Measurements from ENCODE around the gene SDSL. TPM values are rescaled to one million over a fixed set of nuclear protein-coding genes. Genes with fewer than 3 reads are reported as not detected.

SDSL gene
- total RNA-seq, 1 donor from 2014 or later: 10.7 TPM

GRCh38 chr12:113408756-113409298, 13.4 kb upstream of the SDSL start:
- intact Hi-C loops (cut with DNase I): no loop called here
- H3K36me3 ChIP-seq: no peaks in the 10 kb centered on the region
- H3K27me3 ChIP-seq: peaks cover 5% of the 10 kb centered on the region
- no peak overlapping the region for H3K4me3 ChIP-seq
- DNase-seq (no peak), ATAC-seq (no peak)
- H3K9me3 ChIP-seq: no peaks in the 10 kb centered on the region
- peaks cover 9% of the 10 kb centered on the region for H3K4me1 ChIP-seq
- no peak for TF ChIP-seq CTCF (IDR thresholded peaks at IDR 0.05)
- H3K27ac ChIP-seq: no peak overlapping the region

- intact Hi-C loops (cut with DNase I): no loop called here
- DNase-seq: no peak
- no peak for ATAC-seq
- Histone ChIP-seq H3K27ac (no peak overlapping the region), H3K4me3 (no peak overlapping the region), H3K9me3 (no peaks in the 10 kb centered on the region), H3K27me3 (peaks cover 5% of the 10 kb centered on the region), H3K36me3 (no peaks in the 10 kb centered on the region), H3K4me1 (peaks cover 1% of the 10 kb centered on the region)
- TF ChIP-seq CTCF (IDR thresholded peaks at IDR 0.05): no peak
Observed at GRCh38 chr12:113409462-113410124, 12.6 kb upstream of the SDSL start.

- H3K36me3 ChIP-seq: no peaks in the 10 kb centered on the region
- no peak for TF ChIP-seq CTCF (IDR thresholded peaks at IDR 0.05)
- H3K4me1 ChIP-seq: peaks cover 6% of the 10 kb centered on the region
- no peaks in the 10 kb centered on the region for H3K9me3 ChIP-seq
- intact Hi-C loops (cut with DNase I): no loop called here
- H3K4me3 ChIP-seq: no peak overlapping the region
- H3K27me3 ChIP-seq: peaks cover 5% of the 10 kb centered on the region
- peak; percentile 34 for ATAC-seq
- no peak overlapping the region for H3K27ac ChIP-seq
- DNase-seq: no peak
Observed at GRCh38 chr12:113413488-113413939, 8.7 kb upstream of the SDSL start.

GRCh38 chr12:113414519-113415038, 7.6 kb upstream of the SDSL start:
- ATAC-seq (no peak), DNase-seq (no peak)
- intact Hi-C loops (cut with DNase I): no loop called here
- Histone ChIP-seq H3K27me3 (peaks cover 5% of the 10 kb centered on the region), H3K4me3 (no peak overlapping the region), H3K4me1 (peaks cover 13% of the 10 kb centered on the region), H3K27ac (no peak overlapping the region), H3K9me3 (no peaks in the 10 kb centered on the region), H3K36me3 (no peaks in the 10 kb centered on the region)
- TF ChIP-seq CTCF (IDR thresholded peaks at IDR 0.05): no peak

GRCh38 chr12:113416091-113416754, 6.0 kb upstream of the SDSL start:
- TF ChIP-seq CTCF (IDR thresholded peaks at IDR 0.05): no peak
- DNase-seq (no peak), ATAC-seq (peak; percentile 52)
- Histone ChIP-seq H3K27ac (no peak overlapping the region), H3K4me1 (peaks cover 13% of the 10 kb centered on the region), H3K27me3 (no peaks in the 10 kb centered on the region), H3K9me3 (no peaks in the 10 kb centered on the region), H3K4me3 (no peak overlapping the region), H3K36me3 (no peaks in the 10 kb centered on the region)
- intact Hi-C loops (cut with DNase I): no loop called here

Data from upper lobe of right lung (tissue), 1 donor.